Brain pericyte (primary cell): ENCODE measurements around the gene TTC23L.
"Not testable (repeated sequence)": the region's sequence is repeated elsewhere in the genome, so short reads cannot be mapped to it uniquely, and the experiment has no call there.

Experiments
- DNase-seq: peaks from one replicate; pipeline ENCODE4 v3.0.0-alpha.2; 2012; ENCODE audit warnings: low read depth, low spot score

Gene TTC23L, protein sequence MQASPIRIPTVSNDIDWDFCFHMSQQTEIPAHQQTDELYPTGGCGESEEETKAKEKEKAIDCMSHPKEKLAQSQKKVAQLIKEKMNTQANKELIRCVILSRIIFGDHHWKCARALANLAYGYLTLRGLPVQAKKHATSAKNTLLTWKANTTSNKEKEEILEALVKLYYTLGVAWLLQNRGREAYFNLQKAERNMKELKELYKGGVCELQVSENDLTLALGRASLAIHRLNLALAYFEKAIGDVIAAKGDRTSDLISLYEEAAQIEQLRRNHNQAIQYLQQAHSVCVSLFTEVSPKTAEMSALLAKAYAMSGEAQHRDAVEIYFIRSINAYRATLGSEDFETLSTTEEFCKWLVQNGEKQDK

DNA sequence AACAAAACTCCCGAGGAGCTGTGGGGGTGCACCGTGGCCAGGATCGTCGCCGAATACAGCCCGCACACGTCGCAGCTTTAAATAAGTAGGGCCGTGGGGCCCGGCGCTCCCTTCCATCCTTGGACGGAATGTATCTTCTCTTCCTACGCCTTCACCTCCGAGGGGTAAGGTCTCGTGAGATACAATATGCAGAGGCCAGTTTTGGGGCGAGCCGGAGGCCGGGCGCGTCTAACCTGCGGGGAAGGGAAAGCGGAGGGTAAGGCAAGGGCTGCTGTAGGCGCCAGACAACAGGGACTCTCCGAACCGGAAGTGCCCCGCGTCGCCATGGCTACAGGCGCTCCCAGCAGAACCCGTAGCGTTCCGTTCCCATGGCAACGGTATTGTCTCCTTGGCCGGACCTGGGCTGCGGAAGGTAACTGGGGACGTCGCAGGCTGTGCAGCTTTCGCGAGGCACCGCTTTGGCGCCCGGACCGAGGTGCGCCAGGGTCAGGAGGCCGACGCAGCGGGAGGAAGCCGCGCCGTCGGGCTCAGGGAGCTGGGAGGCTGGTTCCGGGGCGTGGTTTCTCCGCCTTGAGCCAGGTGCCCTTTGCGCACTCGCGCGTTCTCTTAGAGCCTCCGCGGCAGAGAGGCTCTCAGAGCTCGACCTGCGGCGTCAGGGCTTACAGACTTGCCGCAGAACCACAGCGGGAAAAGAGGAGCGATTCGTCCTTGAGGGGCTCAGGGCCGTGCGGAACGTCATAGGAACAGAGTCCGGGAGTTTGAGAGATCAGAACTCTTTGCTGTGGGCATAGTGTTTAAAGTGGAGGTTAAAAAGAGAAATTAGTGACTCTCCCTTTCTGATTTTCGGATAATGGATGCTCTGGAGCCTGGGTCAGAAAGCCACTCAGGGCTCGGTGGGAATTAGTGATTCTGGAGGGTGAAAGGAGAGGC lies at the start of gene TTC23L:
TTC23L (plus strand) TSS at position 380 of the 930 bp plus-strand sequence. CDS start 1,508 bp downstream, outside the sequence.
- DNase-seq: peak; percentile 50

DNA sequence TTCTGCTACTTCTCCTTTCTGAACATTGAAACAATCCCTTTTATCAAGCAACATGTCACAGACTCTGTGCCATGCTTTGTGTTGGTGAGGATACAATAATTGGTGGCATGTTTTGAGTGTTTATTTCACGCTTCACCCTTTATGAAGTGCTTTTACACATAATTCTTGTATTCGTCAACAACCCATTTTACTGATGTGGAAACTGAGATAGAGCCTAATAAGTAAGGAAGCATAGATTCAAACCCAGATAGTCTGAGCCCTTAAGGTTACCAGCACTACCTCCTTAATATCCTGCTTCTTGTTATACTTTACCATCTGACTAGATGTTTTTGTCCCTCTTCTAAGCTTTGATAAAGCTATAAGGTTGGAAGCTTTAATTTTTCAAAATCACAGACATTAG lies 49.3 kb upstream of the TTC23L start:
- no peak for DNase-seq

DNA sequence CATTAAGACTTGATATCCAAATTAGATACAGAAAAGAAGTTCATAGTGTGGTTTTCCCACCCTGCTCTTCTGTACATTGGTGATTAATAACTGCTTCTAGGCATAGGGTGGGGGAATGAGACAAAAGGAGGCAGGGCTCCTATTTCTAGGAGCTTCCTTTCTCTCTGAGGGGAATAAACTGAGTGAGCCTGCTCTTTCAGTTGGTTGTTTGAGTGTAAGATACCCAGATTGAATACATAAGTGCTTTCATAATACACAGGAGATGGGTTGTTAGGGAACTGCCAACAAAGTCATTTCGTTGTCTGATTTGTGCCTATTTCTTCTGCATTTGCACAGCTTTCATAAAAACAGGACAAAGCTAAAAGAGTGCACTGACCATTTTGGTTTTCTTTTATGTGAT lies 48.9 kb upstream of the TTC23L start:
- no peak for DNase-seq

DNA sequence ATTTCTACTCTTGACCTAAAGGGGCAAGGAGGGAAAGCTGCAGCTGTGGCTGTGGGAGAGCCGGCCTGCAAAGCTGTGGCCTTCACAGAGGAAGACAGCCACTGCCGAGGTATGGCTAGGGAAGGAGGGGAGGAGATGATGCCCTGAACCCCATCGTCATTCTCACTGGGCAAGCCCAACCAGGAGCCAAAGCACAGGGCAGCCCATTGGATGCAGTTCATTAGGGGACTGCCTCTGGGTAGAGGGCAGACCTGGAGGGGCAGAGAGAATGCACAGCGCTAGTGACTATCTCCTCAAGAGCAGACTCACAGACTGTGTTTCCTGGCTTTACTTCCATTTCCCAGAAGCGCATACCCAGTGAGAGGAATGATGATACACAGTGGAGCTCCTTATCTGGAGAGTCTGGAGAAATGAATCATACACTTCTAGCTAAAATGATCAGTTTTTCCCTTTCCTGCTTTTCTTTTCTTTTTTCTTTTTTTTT lies 47.2 kb upstream of the TTC23L start:
- DNase-seq: no peak

DNA sequence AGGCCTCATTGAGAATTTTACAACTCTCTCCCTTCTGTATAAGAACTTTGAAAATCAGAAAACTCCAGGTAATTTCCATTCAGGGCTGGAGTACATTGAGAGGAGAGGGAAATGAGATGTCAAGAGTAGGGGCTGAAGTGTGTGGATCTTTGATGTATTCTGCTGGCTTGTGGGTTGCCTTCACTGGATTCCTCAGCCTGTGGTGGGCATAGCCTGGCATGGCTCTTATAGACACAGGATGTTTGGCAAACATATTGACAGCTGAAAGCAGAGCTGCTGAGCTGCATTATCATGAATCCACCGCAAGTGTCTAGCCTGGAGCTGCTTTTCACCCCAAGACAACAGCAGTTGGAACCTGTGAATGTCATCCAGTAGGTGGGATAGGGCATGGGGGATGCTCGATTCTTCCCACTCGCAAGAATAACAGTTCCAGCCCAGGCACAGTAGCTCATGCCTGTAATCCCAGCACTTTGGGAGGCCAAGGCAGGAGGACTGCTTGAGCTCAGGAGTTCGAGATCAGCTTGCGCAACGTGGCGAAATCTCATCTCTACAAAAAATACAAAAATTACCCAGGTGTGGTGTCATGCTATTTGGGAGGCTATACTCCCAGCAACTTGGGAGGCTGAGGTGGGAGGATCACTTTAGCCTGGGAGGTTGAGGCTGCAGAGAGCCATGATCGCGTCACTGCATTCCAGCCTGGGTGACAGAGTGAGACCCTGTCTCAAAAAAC lies 36.0 kb upstream of the TTC23L start:
- no peak for DNase-seq

DNA sequence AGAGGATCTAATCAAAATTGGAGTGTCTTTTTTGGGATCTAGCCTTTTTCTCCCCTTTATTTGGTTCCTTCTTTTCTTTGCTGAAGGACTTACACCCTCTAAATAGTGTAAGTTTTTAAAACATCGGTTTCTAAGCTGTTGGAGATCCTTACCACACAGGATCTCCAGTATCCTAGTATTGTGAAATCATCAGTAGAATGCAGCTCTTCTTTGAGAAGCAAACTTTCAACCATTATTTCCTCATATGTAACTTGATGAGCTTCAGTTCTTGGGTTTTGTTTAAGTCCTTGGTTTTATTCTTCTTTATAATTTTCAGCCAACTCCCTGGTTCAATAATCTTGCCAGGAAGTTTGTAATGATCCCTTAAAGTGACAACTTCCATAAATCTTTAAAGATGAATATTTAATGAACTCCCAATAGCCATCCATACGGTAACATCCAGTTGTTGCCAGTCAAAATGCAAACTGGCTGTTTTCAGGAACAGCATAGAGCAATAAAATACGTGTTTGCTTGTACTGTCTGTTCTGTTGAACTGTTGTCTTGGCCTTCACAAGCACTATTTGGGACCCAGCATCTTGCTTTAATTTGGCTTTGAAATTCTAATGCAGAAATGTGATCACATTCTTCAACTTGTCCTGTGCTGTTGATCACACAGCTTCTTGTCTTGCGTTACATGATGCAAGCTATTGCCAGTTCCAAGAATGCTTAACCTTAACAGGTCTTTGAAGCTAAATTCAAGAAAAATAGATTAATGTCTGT lies 34.8 kb upstream of the TTC23L start:
- DNase-seq: no peak

DNA sequence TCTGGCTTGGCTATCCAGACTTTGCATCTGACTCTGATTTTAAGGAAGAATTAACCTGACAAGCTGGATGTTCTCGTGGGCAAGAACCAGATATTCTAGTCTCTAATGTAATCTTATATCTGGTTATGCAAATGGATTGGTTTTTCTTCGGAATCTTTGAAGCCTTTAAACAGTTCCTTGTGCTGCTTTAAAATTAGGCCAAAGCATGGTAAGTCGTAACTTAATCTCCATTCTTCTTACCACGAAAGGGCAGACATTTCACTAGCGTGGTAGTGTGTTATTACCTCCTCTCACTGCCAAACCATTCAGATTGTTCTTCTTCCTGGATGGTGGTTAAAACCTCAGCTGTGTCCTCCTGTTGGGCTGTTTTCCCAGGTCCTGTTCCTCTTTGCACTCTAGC lies 34.1 kb upstream of the TTC23L start:
- no peak for DNase-seq

DNA sequence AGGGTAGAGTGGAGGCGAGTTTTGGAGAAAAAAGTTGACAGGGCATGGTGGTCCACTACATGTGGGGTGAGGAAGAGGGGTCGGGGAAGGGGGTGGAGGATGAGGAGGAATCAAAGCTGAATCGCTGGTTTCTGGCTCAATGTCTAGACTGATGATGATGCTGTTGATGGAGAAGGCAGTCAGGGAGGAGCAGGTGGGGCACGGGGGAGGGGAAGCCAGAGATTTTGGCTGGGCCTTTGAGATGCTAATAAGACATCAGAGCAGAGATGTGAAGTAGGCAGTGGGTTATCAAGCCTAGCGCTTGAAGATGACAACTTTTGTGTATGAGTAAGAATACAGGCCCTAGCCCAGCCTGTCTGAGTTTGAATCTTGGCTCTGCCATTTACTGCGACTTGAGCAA lies 32.4 kb upstream of the TTC23L start:
- DNase-seq: no peak

DNA sequence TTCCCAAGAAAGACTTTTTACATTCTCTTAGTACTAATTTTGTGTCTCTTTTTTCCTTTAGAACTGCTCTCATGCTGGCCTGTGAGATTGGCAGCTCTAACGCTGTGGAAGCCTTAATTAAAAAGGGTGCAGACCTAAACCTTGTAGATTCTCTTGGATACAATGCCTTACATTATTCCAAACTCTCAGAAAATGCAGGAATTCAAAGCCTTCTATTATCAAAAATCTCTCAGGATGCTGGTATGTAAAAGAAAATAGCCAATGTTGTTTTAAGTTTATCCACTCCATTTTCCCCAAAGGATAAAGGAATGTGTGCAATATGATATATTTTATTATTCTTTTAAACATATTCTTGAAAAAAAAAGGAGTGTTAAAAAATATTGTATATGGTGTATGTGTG lies 27.3 kb upstream of the TTC23L start:
- no peak for DNase-seq

DNA sequence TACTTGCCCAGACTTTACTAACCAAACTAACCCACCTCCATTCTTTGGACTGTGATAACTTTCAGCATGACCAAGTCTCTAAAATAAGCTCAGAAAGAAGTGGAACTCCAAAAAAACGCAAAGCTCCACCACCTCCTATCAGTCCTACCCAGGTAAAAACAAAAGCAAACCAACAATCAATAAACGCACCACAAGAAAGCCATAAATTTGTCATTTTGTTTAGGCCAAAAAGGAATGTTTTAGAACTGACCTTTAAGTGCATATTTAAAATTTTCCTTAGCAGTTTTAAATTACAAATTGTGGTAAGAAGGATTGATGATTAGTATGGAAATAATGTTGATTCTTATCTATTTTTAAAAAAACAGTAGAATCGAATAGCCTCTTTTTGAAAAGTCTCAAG lies 25.5 kb upstream of the TTC23L start:
- no peak for DNase-seq

DNA sequence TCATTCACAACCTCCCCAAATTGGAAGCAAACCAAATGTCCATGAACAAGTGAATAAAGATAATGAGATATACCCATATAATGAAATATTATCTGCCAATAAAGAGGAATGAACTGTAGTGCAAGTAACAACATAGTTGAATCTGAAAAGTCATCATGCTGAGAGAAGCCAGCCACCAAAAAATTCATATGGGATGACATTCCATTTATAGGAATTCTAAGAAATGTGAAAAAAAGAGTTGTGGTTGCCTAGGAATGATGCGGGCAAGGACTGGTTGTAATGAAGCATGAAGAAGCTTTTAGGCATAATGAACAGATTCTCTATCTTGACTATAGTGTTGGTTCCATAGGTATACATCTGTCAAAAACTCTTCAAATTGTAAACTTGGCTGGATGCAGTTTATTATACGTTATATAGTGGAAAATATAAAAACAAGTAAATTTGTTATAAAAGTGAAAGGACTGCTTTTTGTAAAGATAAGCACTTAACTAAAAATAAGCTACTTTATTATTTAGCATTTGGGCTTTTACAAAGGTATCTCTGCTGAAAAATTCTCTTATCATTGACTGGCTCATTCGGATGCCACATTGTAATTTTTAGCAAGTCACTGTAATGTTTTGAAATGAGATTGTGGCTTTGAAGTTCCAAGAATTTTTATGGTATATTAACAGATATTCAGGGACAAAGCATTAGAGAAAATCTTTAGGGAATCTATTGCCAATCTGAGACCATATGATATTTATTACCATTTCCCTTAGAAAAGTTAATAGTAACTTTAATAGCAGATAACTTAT lies 21.2 kb upstream of the TTC23L start:
- DNase-seq: no peak

DNA sequence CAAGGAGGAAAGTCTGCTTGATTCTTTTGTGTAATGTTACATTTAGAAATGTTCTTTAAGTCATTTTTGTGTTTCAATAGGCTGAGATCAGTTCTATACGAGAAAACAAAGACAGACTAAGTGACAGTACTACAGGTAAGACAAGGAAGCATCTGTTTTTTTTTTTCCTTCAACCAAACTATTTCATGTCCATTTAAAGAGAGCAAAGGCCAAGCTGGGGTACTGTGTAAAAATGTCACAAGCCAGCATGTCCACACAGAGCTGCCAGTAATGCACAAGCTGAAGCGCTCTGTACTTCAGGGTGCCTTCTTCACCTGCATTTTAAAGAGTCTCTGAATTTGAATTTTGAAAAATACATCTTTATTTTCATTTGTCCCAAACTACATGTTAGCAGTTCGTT lies 20.2 kb upstream of the TTC23L start:
- no peak for DNase-seq

DNA sequence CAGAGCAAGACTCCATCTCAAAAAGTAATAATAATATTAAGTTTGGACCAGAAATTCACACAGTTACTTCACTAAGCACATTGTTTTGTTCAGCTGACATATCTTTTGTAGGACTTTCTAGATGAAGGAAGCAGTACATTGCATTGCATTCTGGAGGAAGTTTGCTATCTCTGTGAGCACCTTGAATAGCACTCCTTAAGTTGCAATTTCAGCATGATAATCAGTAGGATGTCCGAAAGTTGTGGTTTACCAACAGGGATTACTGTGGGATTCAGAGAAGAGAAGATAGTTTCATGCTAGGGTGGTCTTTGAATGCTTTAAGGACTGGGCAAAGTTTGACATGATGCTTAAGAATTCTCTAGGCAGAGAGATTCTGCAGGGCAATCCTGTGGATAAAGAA lies 18.4 kb upstream of the TTC23L start:
- no peak for DNase-seq

DNA sequence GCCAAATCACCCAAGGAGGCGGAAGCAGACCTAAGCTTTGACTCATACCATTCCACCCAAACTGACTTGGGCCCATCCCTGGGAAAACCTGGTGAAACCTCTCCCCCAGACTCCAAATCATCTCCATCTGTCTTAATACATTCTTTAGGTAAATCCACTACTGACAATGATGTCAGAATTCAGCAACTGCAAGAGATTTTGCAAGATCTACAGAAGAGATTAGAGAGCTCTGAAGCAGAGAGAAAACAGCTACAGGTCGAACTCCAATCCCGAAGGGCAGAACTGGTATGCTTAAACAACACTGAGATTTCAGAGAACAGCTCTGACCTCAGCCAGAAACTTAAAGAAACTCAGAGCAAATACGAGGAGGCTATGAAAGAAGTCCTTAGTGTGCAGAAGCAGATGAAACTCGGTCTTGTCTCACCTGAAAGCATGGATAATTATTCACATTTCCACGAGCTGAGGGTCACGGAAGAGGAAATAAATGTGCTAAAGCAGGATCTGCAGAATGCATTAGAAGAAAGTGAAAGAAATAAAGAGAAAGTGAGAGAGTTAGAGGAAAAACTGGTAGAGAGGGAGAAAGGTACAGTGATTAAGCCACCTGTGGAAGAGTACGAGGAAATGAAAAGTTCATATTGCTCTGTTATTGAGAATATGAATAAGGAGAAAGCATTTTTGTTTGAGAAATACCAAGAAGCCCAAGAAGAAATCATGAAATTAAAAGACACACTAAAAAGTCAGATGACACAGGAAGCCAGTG lies 15.8 kb upstream of the TTC23L start:
- DNase-seq: no peak

DNA sequence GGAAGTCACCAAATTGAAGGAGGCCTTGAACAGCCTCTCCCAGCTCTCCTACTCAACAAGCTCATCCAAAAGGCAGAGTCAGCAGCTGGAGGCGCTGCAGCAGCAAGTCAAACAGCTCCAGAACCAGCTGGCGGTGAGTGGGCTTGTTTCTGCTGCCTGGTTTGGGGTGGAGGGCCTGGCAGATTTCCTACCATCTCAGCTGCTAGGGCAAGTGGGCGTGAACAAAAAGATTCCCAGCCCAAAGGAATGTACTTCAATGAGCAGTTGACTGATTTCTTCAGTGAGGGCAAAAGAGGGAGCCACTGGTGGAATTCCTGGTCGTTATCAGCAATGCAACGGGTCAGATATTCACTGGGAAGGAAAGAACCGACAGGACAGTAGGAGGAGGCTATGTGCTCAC lies 12.6 kb upstream of the TTC23L start:
- no peak for DNase-seq

DNA sequence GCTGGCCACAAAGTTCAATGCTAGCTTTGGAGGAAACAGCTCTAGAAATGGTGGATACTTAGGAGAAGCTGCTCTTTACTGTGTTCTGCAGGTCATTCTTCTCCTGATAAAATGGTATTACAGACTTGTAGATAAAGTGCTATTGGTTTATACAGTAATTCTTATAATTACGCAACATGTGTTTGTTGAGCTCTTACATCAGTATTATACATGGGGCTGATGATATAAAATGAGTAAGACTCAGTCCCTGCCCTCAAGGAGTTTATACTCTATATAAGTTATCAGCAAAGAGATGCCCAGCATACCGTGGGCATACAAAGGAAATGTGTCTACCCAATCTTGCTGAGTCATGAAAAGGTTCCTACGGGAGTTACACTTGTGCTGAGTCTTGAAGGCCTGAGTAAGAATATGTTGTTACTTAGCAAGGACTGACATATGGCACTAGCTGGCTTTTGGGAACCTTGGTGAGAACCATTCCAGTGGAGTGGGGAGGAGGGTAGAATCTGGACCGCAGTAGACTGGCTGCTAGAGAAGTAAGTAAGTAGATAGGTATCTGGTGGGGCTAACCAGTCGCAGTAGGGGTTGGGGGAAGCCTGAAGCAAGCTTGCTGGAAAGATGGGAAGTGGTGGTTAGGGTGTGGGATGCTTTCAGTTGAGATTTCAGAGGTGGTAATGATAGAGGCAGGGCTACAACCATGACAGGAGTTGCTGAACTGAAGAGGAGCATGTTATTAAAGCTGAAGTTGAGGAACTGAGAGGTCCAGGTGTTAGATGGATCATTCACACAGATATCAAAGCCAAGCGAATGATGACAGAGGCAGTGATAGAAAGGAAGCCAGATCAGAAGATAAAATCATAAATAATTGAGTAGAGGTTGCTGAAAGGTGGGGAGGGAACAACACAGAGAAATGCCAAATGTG lies 11.1 kb upstream of the TTC23L start:
- no peak for DNase-seq

DNA sequence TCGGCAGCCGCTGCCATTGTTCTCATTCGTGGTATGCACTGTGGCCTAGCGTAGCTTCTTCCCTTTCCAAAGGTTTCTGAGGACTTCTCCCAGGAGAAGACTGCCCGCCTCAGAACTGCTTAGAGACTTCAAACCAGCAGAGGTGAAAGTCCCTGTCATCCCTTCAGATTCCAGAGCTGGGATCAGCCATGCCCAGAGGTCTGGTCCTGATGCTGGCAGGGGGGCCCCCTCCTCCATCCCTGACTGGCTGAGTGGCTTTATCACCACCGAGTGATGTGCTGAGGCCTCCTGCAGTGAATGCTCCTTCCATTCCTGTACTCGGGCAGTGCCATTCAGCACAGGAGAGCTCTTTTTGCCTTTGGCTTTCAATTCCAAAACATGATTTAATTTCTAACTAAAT lies 8.1 kb upstream of the TTC23L start:
- not testable (repeated sequence) for DNase-seq

DNA sequence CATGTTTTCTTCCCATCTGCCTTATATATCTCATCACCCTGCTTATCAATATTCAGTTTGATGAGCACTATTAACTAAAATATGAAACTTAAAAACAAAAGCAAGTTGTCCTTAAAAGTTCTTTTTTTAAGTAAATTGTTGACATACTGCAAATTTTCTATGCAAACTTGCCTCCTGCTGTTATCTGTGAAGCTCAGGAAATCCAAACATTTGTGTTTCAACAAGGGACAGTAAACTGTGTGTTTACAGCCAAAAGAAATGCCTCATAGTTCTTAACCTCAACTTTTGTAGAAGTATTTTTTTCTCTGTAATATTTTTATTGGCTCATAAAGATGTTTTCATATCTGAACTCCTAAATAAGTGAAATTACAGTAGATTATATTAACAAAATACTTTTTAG lies 7.7 kb upstream of the TTC23L start:
- DNase-seq: no peak

DNA sequence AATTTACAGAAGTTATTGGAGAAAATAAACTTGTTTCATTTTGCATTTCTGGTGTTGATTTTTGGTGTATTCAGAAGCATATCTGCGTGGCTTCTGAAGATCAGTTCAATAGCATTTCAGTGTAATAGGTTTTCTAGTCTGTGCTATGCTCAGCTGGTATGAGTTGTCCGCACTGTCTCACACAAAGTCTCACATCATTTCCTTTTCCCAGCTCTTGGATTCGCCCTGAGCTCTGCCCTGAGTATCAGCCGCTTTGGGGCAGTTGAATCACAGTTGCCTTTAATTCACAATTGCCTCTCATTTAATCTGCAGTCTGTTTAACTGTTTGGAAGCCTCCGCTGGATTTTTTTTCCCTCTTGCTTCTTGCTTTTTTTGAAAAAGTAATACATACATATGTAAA lies 6.4 kb upstream of the TTC23L start:
- DNase-seq: no peak
